SK-N-SH (cell line): ENCODE results near the gene MIGA1. TPM values are rescaled to one million over a fixed set of nuclear protein-coding genes. Genes with fewer than 3 reads are reported as not detected.

Experiments
- CTCF ChIA-PET: fragments of 300-600, 350-600 bp; formaldehyde crosslinking; extraction: SDS; loops from one replicate; lab custom pipeline; 2021; lab: Yijun Ruan, JAX
- POLR2A ChIA-PET: fragments of 350-600 bp; sonication (Branson Sonifier 250); formaldehyde crosslinking; extraction: SDS; loops from one replicate; lab custom pipeline; 2020; ENCODE audit warnings: antibody characterized with exemption, inconsistent platforms; lab: Yijun Ruan, JAX
- DNase-seq: peaks from one replicate; pipeline ENCODE4 v3.0.0; 2012
- H2AFZ ChIP-seq: fragments of 200-600 bp; sonication (generic); 2 replicates; pipeline ENCODE4 v1.8.1; 2016; ENCODE audit warnings: antibody characterized with exemption, mild to moderate bottlenecking, low read depth
- H3F3A ChIP-seq: fragments of 200-600 bp; sonication (generic); replicated peaks from 2 replicates; pipeline ENCODE3; 2016; ENCODE audit warnings: antibody characterized with exemption, mild to moderate bottlenecking; ENCODE audit not compliant: insufficient read depth
- H3K27ac ChIP-seq, 2 experiments: fragments of 200-500 bp in 1 of 2; fragments of 200-600 bp in 1 of 2; sonication (Bioruptor generic) in 1 of 2; sonication (generic), shearing (Covaris generic) in 1 of 2; 2 replicates each; pipeline versions ENCODE4 v1.5.1 to v1.6.1; 2014 to 2016; ENCODE audit warnings: low read depth in 2 of 2, inconsistent platforms in 1 of 2, low read length in 1 of 2, mild to moderate bottlenecking in 1 of 2, mixed read lengths in 1 of 2
- H3K27me3 ChIP-seq: fragments of 200-600 bp; sonication (generic), shearing (Covaris generic); 2 replicates; pipeline ENCODE4 v1.6.1; 2016; ENCODE audit warnings: mixed run types; ENCODE audit not compliant: insufficient read depth
- H3K36me3 ChIP-seq, 2 experiments: fragments of 200-500 bp in 1 of 2; fragments of 200-600 bp in 1 of 2; sonication (Bioruptor generic) in 1 of 2; sonication (generic) in 1 of 2; replicated peaks in 1 of 2; 2 replicates each; pipeline versions ENCODE3 to v1.5.1; 2014 to 2016; ENCODE audit warnings: low read length in 1 of 2, mild to moderate bottlenecking in 1 of 2; ENCODE audit not compliant: insufficient read depth in 2 of 2, control insufficient read depth in 1 of 2
- H3K4me1 ChIP-seq, 2 experiments: fragments of 200-500 bp in 1 of 2; fragments of 200-600 bp in 1 of 2; sonication (Bioruptor generic) in 1 of 2; sonication (generic), shearing (Covaris generic) in 1 of 2; 2 replicates each; pipeline versions ENCODE4 v1.5.1 to v1.6.1; 2014 to 2016; ENCODE audit warnings: low read depth in 1 of 2, low read length in 1 of 2, mixed run types in 1 of 2; ENCODE audit not compliant: insufficient read depth in 2 of 2, control insufficient read depth in 1 of 2
- H3K4me2 ChIP-seq: fragments of 200-600 bp; sonication (generic), shearing (Covaris generic); 2 replicates; pipeline ENCODE4 v1.6.1; 2017; ENCODE audit warnings: mixed run types
- H3K4me3 ChIP-seq, 2 experiments: fragments of 200-500 bp in 1 of 2; fragments of 200-600 bp in 1 of 2; sonication (Bioruptor generic) in 1 of 2; sonication (generic), shearing (Covaris generic) in 1 of 2; 2 replicates each; pipeline versions ENCODE4 v1.5.1 to v1.8.1; 2014 to 2016; ENCODE audit warnings: low read depth in 2 of 2, inconsistent platforms in 1 of 2, low read length in 1 of 2, mild to moderate bottlenecking in 1 of 2, mixed read lengths in 1 of 2, moderate library complexity in 1 of 2
- H3K79me2 ChIP-seq: fragments of 200-600 bp; sonication (generic); 2 replicates; pipeline ENCODE4 v1.8.1; 2017; ENCODE audit warnings: mild to moderate bottlenecking; ENCODE audit not compliant: insufficient read depth
- H3K9ac ChIP-seq: fragments of 200-600 bp; sonication (generic); 2 replicates; pipeline ENCODE4 v1.6.1; 2017; ENCODE audit warnings: mixed run types
- H3K9me2 ChIP-seq: fragments of 200-600 bp; sonication (generic); 2 replicates; pipeline ENCODE4 v1.6.1; 2017; ENCODE audit warnings: mixed run types
- H3K9me3 ChIP-seq: fragments of 200-600 bp; sonication (generic); 2 replicates; pipeline ENCODE4 v1.6.1; 2017; ENCODE audit warnings: mixed run types, mild to moderate bottlenecking, moderate library complexity
- H4K20me1 ChIP-seq: fragments of 200-600 bp; sonication (generic); 2 replicates; pipeline ENCODE4 v1.6.1; 2017; ENCODE audit warnings: mild to moderate bottlenecking, mixed run types; ENCODE audit not compliant: insufficient read depth
- CHD2 ChIP-seq: fragments of 150-350 bp; IDR thresholded peaks from 2 replicates; pipeline ENCODE4 v1.6.1; 2018; ENCODE audit warnings: low read length; ENCODE audit not compliant: partially characterized antibody
- EP300 ChIP-seq, 2 experiments: IDR thresholded peaks; 2 replicates each; pipeline versions ENCODE4 v1.4.0 to v1.6.1; 2012; ENCODE audit warnings: borderline replicate concordance in 1 of 2, low read depth in 1 of 2, low read length in 1 of 2
- FOXJ3 ChIP-seq: sonication (generic); formaldehyde crosslinking; IDR thresholded peaks from 2 replicates; pipeline ENCODE4 v1.5.1; 2020; ENCODE audit warnings: mild to moderate bottlenecking, missing genetic modification reagents
- MAX ChIP-seq: IDR thresholded peaks from 2 replicates; pipeline ENCODE4 v1.4.0; 2012; ENCODE audit warnings: low read depth
- POLR2AphosphoS5 ChIP-seq: IDR thresholded peaks from 2 replicates; pipeline ENCODE4 v1.6.1; 2012; ENCODE audit warnings: low read depth, low read length
- RFX5 ChIP-seq: IDR thresholded peaks from 2 replicates; pipeline ENCODE4 v1.6.1; 2012; ENCODE audit warnings: mild to moderate bottlenecking, improper control_type of control experiment, low read length
- RXRA ChIP-seq: IDR thresholded peaks from 2 replicates; pipeline ENCODE4 v1.4.0; 2012; ENCODE audit warnings: low read depth, mild to moderate bottlenecking, borderline replicate concordance
- SIN3A ChIP-seq: IDR thresholded peaks from 2 replicates; pipeline ENCODE4 v1.6.1; 2012; ENCODE audit warnings: low read depth, mild to moderate bottlenecking, low read length, moderate library complexity, borderline replicate concordance
- SMC3 ChIP-seq: IDR thresholded peaks from 2 replicates; pipeline ENCODE4 v1.6.1; 2012; ENCODE audit warnings: low read depth, low read length, improper control_type of control experiment
- TAF1 ChIP-seq: IDR thresholded peaks from 2 replicates; pipeline ENCODE4 v1.6.1; 2012; ENCODE audit warnings: low read depth, mild to moderate bottlenecking, low read length, moderate library complexity, borderline replicate concordance
- TCF12 ChIP-seq: IDR thresholded peaks from 2 replicates; pipeline ENCODE4 v1.4.0; 2012
- ZBTB33 ChIP-seq: IDR thresholded peaks from 2 replicates; pipeline ENCODE4 v1.4.0; 2012; ENCODE audit warnings: low read depth, borderline replicate concordance
- WGBS: methylation state at CpG from one replicate; pipeline ENCODE4 v1.1.6; 2017; ENCODE audit warnings: low lambda C conversion rate; 5-methylcytosine and 5-hydroxymethylcytosine counted together
- polyA plus RNA-seq, 3 experiments: library from polyadenylated mRNA; depleted of rRNA; stranded (reverse); fragments of >200 nt; gene quantifications; 2 replicates each; pipeline ENCODE4 v1.2.3, GENCODE V29; 2012
- TF ChIP-seq, protein P1 (sequence below): fragments of 150-350 bp; IDR thresholded peaks from 2 replicates; pipeline ENCODE4 v1.6.1; 2016; ENCODE audit warnings: mild to moderate bottlenecking, low read depth, low read length
- TF ChIP-seq, protein P2 (sequence below): IDR thresholded peaks from 2 replicates; pipeline ENCODE4 v1.4.0; 2012; ENCODE audit warnings: low read depth, borderline replicate concordance

The MIGA1 gene
- polyA plus RNA-seq, 1 of the 3 experiments (the other 2 are of a cell fraction): 2.5 TPM

- WGBS: 34% methylated on average over 14 of the region's 36 CpGs
- DNase-seq: peak; percentile 84
- POLR2A ChIA-PET: no interaction called here
Measured at GRCh38 chr1:77888081-77888780, 108.8 kb downstream of the MIGA1 start, which contains the start of gene NEXN. NEXN (plus strand) TSS chr1:77888624; CDS start chr1:77916107, 27,483 bp downstream.

DNA sequence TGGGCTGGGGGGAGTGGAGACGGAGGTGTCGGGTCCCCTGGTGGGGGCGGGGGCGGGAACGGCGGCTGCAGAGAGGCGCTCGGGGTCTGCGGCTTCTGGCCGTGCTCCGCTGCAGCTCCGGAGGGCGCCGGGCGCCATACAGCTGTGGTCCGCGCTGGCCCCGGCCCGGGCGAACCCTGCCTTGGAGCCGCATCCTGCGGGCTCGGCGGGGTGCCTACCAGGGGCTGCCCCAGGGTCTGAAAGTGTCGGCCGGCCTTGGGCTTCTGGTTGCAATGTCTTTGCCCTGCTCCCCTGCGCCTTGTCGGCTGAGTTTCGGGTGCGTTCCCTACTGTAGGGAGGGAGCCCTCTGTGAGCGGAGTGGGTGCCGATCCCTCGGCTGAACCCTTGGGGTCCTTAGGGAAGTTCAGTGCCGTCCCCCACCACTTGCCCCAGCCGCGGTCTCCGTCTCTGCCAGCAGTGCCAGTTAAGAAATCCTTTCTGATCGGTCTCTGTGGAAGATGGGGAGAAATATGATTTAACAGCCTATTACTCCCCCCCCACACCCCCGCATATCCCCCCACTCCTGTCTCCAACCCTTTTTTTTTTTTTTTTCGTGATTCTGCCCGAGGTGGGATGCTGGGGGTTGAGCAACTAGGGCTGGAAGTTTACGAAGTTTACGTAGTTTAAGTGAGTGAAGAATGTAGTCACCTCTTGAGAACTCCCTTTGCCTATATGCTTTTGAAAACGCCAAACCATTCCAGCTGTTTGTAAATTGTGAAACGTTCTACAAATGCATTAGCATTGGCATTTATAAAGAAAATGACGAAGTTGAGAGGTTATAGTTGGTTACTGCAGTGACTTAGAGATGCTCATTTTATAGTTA is 109.6 kb downstream of the MIGA1 start:
- Histone ChIP-seq H3K79me2 (peaks cover 63% of the 10 kb centered on the region), H3F3A (peaks cover 20% of the 10 kb centered on the region), H2AFZ (peak overlapping the region; percentile 91), H3K36me3 (peaks cover 0 to 7% of the 10 kb centered on the region in 2 experiments), H3K9me2 (no peaks in the 10 kb centered on the region), H3K4me2 (peak overlapping the region; percentile 75), H3K27ac (peak overlapping the region; percentile 55 to 89), H3K9me3 (no peaks in the 10 kb centered on the region), H3K4me1 (peaks cover 3% of the 10 kb centered on the region in 2 experiments; a peak in 3 of 4 replicates), H3K4me3 (peak overlapping the region; percentile 70 to 90), H3K9ac (peak overlapping the region; percentile 96), H3K27me3 (no peaks in the 10 kb centered on the region), H4K20me1 (no peaks in the 10 kb centered on the region)
- DNase-seq: no peak
- WGBS: 1% methylated on average over 25 of the region's 46 CpGs
- TF ChIP-seq TCF12 (no peak), POLR2AphosphoS5 (no peak), ZBTB33 (no peak), SMC3 (no peak), RXRA (no peak), SIN3A (no peak), RFX5 (no peak), FOXJ3 (CRISPR knock-in tag) (no peak)
- TF ChIP-seq, protein P1, sequence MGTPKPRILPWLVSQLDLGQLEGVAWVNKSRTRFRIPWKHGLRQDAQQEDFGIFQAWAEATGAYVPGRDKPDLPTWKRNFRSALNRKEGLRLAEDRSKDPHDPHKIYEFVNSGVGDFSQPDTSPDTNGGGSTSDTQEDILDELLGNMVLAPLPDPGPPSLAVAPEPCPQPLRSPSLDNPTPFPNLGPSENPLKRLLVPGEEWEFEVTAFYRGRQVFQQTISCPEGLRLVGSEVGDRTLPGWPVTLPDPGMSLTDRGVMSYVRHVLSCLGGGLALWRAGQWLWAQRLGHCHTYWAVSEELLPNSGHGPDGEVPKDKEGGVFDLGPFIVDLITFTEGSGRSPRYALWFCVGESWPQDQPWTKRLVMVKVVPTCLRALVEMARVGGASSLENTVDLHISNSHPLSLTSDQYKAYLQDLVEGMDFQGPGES: no peak
- ChIA-PET POLR2A (no interaction called here), CTCF (interaction anchor here (1.9 kb wide), 1 partner anchor 11 kb away, joined by 13 read pairs; no protein-coding TSS in a partner anchor)

More at GRCh38 chr1:77888081-77888780, 108.8 kb downstream of the MIGA1 start, which contains the start of gene NEXN:
- Histone ChIP-seq H3K4me2 (peak within 1 kb of the TSS; percentile 75), H4K20me1 (no peaks in the 10 kb centered on the region), H3K36me3 (peaks cover 0 to 4% of the 10 kb centered on the region in 2 experiments), H3F3A (peaks cover 21% of the 10 kb centered on the region), H3K79me2 (peaks cover 55% of the 10 kb centered on the region), H3K4me3 (peak within 1 kb of the TSS; percentile 70 to 90), H3K27ac (peak within 1 kb of the TSS; percentile 55 to 89), H3K27me3 (no peaks in the 10 kb centered on the region), H3K9me2 (no peaks in the 10 kb centered on the region), H2AFZ (peak within 1 kb of the TSS; percentile 91), H3K9ac (peak within 1 kb of the TSS; percentile 96), H3K9me3 (no peaks in the 10 kb centered on the region), H3K4me1 (peaks cover 3% of the 10 kb centered on the region in 2 experiments; a peak in 3 of 4 replicates)
- CTCF ChIA-PET: interaction anchor here (0.6 to 1.9 kb wide), 2 partner anchors 12 to 77 kb away, joined by 3 to 13 read pairs; no protein-coding TSS in a partner anchor
- TF ChIP-seq EP300 (IDR thresholded peaks at IDR 0.05; ENCODE audit: borderline replicate concordance in 1 of 2, low read depth in 1 of 2, low read length in 1 of 2): peak in 1 of 2 experiments; percentile 44; a peak in 1 of 4 replicates
- TF ChIP-seq MAX: no peak
- TF ChIP-seq CHD2: peak; percentile 48
- no peak for TF ChIP-seq POLR2AphosphoS5
- peak; percentile 48 for TF ChIP-seq TCF12
- peak; percentile 32 for TF ChIP-seq TAF1
- TF ChIP-seq, protein P2, sequence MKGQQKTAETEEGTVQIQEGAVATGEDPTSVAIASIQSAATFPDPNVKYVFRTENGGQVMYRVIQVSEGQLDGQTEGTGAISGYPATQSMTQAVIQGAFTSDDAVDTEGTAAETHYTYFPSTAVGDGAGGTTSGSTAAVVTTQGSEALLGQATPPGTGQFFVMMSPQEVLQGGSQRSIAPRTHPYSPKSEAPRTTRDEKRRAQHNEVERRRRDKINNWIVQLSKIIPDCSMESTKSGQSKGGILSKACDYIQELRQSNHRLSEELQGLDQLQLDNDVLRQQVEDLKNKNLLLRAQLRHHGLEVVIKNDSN: no peak
